Cortex of kidney (tissue), 1 donor: ENCODE measurements around the gene PC.

Source experiments
- DNase-seq: peaks from one replicate; lab custom pipeline; 2025; lab: John Stamatoyannopoulos, UW

The PC gene

DNA sequence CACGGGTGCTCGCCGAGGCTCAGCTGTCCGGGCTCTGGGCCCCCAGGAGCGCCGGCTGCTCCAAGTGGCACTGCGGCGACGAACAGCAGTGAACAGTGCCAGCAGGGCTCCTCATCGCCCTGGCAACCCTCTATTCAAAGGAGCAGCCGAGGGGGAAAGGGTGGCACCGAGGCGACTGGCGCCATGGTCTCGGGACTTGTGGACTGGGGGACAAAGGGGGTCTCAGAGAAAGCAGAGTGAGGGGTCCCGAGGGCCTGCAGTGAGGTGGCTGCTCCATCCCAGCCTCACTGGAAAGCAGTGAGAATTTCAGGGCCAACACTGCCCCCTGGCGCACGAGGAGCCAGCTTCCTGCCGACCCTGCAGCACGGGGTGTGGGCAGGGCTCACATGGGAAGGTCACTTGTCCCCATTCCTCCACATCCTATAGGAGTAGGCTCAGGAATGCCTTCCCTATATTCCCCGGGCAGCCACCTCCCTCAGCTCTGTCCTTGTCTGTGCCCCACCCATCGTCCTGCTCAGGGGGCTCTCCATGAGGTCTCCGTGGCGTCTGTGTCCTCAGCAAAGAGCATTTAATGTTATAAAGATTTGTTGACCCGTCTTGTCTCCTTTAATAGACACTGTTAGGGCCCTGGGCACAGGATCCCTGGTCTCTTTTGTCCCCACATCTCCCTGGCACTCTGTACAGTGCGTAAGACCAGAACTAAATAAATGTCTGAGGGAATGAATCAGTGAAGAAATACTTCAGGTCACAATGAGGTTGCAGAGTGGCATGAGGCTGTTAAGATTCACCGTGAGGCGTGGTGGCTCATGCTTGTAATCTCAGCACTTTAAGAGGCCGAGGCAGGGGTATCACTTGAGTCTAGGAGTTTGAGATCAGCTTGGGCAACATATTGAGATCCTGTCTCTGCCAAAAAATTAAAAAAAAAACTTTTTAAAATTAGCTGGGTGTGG lies 74.9 kb downstream of the PC start:
- DNase-seq = no peak

DNA sequence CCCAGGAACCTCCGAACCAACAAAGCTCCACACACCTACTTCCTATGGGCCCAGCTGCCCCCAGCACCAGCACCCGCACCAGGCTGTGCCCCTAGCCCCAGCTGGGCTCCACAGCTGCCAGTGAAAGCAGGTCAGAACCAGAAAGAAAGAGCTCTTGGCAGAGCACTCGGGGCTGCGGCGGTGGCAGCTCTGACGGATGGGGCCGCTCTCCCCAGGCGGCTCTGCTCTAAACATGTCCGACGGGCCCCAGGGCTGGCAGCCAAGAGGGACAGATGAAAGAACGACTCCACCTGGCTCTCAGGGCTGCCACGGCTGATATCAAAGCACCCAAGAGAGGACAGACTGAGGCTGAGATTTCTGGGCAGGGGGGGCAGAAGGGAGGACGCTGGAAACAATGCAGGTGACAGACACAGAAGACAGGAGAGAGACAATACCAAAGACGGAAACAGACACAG lies 75.6 kb downstream of the PC start:
- no peak for DNase-seq

DNA sequence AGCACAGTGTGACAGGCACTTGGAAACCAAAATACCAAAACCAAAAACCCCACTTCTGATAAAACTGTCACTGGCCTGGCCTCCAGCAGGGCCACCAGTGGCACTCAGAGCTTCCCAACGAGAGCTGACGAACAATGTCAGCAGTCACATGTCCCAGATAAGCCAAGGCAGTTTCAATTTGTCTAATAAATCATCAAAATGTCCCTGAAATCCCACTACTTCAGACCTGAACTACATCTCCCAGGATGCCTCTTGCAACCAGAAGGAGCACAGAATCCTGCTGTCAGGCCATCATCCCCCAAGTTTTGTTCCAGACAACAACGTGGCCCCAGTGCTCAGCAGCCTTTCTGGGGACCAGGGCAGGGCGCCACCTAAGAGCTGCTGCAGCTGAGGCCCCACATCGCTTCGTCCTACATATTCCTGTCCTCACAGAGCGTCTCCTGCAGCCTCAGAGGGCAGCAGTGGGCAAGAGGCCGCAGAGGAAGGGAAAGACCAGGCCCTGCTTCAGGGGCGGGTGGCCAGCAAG lies 76.2 kb downstream of the PC start:
- no peak for DNase-seq

DNA sequence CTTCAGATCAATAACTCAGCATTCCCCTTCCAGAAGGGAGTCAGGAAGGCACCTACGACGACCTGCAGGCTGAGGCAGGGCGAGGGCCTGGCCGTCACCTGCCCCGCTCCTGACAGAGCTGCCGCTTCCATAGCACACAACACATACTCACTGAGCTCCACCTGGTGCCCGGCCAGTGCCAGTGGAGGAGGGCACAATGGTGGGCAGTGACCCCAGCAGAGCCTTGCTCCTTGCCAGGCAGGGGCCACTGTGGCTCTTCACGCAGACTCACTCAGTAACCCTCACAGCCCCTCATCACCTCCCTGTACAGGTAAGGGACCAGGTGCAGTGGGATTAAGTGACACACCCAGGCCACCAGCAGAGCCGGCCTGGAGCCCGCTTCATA lies 76.7 kb downstream of the PC start:
- DNase-seq = no peak

DNA sequence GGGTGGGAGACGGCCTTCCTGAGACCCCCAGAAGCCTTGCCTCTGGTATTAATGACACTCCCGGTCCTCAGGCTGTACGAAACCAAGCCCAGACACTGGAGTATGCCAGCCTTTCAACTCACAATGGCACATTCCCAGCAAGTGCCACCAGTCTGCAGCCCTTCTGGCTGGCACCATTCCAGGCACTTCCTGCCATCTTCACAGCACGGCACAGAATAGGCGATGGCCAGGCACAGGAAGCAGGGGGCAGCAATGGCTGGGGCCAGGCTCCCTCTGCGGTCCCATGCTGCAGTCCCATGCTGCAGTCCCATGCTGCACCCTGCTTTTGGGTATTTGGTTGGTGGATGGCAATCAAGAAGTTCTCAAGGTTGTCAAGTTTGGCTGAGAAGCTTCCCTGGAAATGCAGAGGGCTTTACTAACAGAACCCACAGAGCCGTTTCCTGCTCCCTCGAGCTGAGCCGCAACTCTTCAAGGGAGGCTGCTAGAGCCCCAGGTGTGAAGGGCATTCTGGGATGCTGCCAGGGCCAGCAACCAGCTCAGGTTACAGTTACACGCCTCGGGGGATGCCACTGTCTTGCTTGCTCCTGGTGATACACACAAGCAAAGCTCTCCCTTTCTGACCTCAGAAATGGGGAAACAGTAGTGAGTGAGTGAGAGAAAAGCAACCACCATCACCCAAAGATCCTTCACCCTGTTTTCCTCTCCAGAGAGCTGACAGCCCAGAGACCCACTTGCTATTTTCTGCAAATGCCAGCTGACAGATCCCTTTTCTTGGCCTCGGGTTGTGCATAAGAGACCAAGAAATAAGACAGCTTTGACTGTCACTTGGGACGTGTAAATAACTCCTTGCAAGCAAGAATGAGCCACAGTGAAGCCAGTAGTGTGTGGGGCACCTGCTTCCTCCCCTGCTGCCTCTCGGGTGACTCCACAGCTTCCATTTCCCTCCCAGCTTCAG lies 77.4 kb downstream of the PC start:
- DNase-seq = no peak

DNA sequence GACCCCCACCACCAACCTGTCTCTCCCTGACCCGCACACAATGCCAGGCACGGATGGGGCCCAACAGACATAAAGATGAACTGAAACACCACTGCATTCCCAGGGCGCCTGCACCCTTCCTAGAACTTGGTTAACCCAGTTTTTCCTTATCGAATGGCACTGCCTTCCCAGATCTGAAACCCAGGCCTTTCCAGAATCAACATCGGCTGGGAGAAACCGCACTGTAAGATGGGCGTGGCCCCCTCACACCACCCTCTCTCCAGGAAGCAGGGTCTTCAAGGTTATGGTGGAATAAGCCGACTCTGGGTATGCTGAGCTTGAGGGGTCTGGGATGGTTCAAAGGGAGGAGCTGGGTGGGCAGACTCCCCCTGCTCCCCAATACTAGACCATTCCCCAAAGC lies 78.2 kb downstream of the PC start:
- no peak for DNase-seq

DNA sequence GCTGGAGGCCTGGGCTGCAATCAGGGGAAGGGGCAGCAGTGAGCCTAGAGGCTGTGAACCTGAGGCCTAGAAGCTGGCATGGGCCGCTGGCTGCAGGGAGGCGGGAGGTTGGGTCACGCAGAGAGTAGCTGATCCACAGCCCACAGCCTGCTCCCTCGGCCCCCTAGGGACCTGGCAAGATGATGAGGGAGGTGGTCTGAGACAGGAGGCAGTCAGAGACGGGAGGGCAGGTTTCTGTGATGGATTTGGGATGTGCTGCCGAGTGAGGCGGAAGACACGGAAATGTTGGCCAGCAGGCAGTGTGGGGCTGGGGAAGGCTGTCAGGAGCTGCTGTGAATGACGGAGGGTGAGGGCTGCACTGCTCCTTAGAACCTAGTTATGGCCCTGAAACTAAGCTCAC lies 78.6 kb downstream of the PC start:
- DNase-seq = no peak

DNA sequence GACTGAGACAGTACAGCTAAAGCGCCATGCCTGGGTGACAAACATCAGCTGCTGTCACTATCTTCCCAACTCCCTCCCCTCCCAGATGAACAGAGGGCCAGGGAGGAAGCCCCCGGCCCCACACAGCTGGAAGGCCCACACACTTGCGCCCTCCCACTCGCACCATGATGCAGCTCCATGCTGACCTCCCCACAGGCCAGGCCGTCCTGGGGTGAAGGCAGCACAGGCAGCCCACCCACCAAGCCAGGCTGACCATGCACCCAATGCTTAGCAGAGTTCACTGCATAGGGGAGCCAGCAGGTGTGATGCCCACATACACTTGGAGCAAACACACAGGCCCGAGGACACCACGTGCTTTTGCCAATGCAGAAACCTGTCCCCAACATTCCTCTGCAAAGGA lies 79.2 kb downstream of the PC start:
- no peak for DNase-seq

DNA sequence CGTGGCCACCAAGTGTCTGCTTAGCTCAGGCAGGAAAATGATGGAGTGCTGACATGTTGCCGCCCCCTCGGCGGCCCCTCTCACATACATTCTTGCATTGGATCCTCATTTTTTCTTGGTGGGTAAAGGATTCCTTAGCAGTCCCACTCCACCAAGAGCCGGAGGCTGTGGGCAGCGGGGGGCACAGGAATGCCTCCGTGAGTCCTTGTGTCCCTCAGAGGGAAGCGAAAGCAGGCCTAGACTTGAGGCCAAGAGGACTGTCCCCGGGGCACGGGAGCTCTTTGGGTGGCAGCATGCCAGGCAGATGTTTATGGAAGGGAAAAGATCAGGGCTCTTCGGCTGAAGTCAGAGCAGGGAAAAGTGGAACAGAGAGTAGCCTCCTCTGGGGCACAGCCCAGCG lies 79.7 kb downstream of the PC start:
- no peak for DNase-seq

DNA sequence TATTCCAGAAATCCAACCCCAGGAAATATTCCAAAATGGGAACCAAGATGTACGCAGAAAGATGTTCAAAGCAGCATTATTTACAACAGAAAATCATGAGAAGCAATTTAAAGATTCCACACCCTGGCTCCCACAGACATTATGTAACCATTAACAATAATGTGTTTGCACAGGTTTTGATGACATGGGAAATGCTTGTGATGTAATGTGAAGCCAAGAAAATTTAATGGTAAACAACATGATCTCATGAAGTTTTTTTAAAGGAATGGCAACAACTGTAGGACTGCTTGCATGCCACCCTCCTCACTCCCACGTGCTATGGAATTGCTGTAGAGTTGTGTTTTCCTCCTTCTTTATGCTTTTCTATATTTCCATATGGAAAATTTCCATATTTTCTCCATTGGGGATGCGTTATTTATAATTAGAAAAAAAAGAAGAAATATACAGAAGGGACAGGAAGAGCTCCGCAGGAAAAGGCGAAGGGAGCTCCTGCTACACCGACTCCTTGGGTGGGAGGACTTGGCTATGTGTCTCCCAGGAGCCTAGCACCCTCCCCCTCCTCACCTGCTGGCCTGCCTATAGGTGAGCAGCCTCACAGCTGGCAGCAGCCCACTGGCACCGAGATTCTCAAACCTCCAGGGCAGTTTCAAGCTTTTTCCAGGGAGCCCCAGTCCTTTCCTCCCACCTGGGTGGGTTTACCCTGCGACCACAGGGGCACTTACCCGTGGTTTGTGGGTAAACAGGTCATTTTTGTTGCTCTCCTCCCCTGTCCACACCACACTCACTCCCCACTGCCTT lies 80.4 kb downstream of the PC start:
- DNase-seq = no peak

DNA sequence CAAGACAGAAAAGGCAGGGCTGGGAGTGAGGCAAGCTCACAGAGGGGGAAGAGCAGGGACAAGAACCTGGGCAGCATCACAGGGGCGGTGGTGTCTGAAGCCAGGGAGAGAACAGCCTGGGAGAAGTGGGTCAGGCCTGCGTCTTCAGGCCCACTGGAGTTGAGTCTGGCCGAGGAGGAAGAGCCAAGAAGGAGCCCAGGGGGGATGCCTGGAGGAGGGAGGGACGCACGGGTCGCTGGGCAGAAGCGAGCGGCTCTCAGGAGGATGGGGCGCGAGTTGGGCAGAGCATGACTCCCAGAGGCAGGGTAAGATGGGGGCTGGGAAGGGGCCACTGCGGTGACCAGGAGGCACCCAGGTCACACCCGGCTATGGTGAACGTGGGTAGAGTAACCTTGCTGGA lies 82.8 kb downstream of the PC start:
- DNase-seq = no peak

DNA sequence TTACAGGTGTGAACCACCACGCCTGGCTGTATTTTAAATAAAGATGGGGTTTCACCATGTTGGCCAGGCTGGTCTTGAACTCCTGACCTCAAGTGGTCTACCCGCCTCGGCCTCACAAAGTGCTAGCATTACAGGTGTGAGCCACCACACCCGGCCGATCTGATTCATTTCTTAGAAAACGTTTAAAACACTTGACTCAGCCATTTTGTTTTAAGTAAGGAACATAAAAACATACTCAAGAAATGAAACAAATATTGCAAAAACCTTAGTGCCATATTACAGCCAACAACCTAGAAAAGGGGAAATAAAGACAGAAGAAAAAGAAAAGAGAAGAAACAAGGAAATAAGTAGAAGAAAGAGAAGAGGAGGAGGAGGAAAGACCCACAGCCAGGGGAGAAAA lies 84.0 kb downstream of the PC start:
- no peak for DNase-seq

DNA sequence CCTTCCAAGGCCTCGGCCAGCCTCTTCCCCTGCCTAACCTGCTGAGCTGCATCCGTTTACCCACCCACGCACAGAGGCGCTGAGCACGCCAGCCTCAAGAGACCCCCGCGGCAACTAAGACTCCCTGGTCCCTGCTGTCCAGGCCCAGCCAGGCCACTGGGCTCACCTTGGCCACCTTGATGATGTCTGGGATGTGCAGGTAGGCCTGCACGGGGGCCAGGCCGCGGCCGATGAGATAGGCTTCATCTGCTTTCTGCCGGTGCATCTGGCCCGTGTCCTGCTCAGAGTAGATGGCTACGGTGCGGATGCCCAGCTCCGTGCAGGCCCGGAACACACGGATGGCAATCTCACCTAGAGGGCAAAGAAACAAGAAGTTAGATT lies 86.7 kb downstream of the PC start:
- DNase-seq = no peak

DNA sequence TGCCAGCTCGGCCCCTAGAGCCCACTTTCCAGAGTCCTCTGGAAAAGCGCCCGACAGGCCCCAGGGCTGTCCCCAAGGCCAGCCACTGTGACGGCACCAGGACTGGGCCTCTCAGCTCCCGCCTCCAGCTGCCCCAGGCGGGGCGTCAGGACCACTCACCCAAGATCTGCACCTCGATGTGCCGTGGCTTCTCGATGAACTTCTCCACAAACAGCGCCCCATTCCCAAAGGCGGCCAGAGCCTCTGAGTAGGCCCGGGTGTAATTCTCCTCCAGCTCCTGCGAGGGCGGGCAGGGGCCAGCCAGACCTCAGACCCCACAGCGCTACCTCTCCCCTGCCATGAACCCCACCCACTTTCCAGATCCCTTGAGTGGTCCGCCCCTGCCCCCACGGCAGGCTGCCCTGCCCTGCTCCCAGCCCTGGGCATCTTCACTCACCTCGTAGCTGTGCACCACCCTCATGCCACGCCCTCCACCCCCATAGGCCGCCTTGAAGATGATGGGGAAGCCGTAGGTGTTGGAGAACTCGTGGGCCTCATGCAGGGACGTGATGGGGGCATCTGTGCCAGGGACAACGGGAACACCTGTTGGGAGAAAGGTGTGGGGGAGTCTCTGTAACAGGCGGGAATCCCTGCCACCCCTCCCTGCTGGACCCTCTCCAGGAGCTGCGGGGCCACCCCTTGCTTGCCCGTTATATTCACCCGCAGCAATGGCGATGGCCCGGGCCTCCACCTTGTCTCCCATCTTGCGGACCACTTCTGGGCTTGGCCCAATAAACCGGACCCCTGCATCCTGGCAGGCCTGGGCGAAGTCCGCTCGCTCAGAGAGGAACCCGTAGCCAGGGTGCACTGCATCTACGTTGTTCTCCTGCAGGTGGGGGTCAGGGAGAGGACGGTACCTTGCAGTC lies 87.3 kb downstream of the PC start:
- DNase-seq = no peak

DNA sequence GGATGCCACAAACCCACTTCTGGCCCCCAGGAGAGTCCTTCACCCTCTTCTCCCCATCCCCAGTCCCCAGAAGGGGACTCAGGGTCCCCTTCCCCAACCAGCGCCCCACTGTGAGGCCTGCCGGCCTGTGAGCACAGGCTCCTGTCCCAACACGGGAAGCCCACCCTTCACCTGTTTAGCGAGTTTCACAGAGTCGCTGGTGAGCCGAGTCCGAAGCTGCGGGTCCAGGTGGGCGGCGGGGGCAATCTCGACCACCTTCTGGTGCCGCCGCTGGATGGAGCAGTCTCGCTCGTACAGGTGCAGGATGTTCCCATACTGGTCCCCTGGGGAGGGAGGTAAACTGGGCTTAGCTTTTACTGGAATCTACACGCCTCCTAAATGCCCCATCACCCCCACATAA lies 88.1 kb downstream of the PC start:
- no peak for DNase-seq

DNA sequence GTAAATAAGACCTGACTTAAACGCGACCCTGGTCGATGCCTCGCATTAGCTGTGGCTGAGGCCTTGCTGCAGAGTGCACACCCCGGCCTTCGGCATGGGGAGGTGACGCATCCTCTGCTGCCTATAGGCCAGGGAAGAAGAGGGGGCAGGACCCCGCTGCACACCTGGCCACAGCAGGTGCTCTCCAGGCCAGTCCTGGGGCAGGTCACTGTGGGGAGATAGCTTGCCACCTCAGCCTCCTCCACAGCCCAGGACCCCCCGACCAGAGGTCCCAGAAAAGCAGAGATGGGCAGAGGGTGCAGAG lies 88.7 kb downstream of the PC start:
- no peak for DNase-seq

DNA sequence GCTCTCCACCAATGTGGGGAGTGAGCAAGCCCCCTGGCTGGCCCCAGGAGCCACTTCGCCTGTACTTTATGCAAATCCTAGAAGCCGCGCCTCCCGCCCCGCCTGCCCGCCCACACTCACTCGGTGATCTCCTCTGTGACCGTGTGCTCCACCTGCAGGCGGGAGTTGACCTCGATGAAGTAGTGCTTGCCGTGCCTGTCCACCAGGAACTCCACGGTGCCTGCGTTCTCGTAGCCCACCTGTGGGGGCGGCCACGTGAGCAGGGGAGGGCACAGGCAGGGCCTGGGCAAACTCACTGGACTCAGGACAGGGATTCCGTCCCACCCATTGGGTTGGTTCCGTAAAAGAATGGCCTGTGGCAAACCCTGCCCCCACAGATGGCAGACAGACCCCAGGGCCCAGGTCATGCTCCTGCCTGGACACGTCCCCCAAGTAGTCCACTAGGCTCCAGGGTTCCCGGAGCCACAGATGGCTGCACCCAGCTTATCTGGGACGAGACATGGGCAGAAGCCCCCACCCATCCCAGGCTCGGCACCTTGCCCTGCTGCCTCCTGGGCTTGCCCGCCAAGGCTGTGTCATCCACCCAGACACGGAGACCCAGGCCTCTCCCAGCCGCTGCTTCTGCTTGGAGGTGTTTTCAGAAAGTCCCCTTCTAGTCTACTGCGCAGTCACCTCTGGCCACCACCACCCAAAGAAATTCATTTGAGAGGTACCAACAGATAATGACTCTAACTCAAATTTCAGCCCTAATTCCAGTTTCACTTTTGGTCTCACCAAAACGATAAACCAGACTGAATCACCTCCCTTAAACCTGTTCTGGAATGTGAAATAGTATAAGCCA lies 89.2 kb downstream of the PC start:
- DNase-seq = no peak

DNA sequence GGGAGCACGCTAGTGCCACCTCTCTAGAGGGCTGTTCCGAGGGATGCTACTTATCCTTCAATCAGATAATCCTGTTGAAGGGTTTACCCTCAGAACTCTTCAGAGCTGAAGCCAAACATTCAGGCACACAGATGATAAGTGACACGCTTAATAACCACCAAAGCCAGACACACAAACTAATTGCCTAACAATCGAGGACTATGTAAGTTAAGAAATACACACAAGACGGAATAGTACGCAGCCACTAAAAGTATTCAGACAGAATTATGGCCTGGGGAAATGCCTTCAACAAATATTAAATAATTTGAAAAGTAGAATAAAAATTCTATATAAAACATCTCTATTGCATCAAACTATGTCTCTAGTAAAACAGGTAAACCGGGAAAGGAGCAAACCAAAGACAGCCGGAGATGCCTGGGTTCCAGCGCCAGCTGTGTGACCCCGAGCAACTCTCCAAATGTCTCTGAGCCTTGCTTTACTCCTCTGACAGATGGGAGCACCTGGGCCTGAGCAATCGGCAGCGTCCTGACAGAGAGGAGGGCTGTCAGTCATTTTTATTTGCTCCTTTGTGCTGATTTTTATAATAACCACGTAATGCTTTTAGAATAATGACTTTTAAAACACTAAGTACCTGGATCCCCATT lies 90.0 kb downstream of the PC start:
- no peak for DNase-seq

DNA sequence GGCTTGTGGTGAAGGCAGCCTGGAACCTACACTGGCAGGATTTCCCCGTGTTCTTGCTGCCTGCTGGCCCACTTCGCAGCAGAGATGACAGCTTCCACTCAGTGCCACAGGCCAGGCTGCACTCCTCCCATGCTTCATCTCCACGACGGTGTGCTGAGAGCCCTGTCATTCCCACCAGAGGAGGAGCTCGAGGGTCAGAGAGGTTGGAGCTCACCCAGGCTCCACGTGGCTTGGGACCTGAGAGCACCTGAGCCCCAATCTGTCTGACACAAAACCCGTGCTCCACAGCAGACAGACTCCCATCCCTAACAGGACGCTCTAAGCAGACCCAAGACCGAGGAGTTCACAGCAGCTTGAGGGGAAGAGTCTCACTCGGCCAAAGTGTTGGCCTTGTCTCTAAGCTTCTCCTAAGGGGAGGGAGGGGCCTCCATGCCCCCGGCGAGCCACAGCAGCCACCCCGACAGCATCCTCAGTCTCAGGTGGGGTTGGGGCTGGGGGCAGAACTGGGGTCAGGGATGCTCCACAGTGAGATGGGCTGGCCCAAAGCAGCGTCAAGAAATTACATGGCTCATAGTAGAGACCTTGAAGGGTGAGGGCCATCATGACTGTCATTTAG lies 90.7 kb downstream of the PC start:
- DNase-seq = no peak
